K562 (cell line): Measurements from ENCODE around the gene PRSS50. TPM values are rescaled to one million over a fixed set of nuclear protein-coding genes. Genes with fewer than 3 reads are reported as not detected.

ENCODE experiments used
- ATAC-seq: fragments of 200-7000 bp; cut with Tn5 transposase; 3 replicates; pipeline ENCODE4 v1.9.1; 2020; ENCODE audit warnings: moderate library complexity
- BruUV-seq: library from RNA; stranded (reverse); fragments of 400-500 nt; replicated peaks from 2 replicates; lab custom pipeline; 2021; lab: Mats Ljungman, UMichigan
- CTCF ChIA-PET: fragments of 300-600 bp; formaldehyde crosslinking; extraction: SDS; loops from one replicate; lab custom pipeline; 2021; ENCODE audit warnings: low intra/inter-chr PET ratio; lab: Yijun Ruan, JAX
- POLR2A ChIA-PET: fragments of 300-600, 350-650 bp; sonication (Branson Sonifier 250); formaldehyde crosslinking; extraction: SDS; loops from one replicate; lab custom pipeline; 2021; ENCODE audit warnings: antibody characterized with exemption, inconsistent platforms; lab: Yijun Ruan, JAX
- DNase-seq, 4 experiments: peaks; one replicate each; pipeline versions ENCODE4 v3.0.0 to v3.0.0-alpha.2; 2011 to 2018; ENCODE audit warnings: low spot score in 3 of 4, mixed read lengths in 3 of 4; ENCODE audit errors: extremely low read depth in 1 of 4
- FAIRE-seq: peaks from 2 replicates; lab custom pipeline; 2011; peaks lifted over from hg19 to GRCh38; lab: Jason Lieb, UNC
- H2AFZ ChIP-seq: 2 replicates; pipeline ENCODE4 v1.6.0; 2011; ENCODE audit warnings: low read depth, low read length, control low read depth, inconsistent platforms
- H3K27ac ChIP-seq: fragments of 200-600 bp; 3 replicates; pipeline ENCODE4 v1.8.0; 2011; ENCODE audit warnings: low read depth, mild to moderate bottlenecking, control low read depth, inconsistent platforms, low read length, moderate library complexity, mixed read lengths; ENCODE audit errors: extremely low read depth
- H3K27me3 ChIP-seq, 2 experiments: fragments of 300-600 bp in 1 of 2; 2 replicates in 1 of 2; 3 replicates in 1 of 2; pipeline versions ENCODE4 v1.6.0 to v1.8.0; 2011; ENCODE audit warnings: inconsistent platforms in 2 of 2, low read length in 2 of 2, mild to moderate bottlenecking in 1 of 2, mixed read lengths in 1 of 2, moderate library complexity in 1 of 2; ENCODE audit not compliant: control insufficient read depth in 2 of 2, insufficient read depth in 2 of 2
- H3K36me3 ChIP-seq: fragments of 300-600 bp; 3 replicates; pipeline ENCODE4 v1.8.0; 2011; ENCODE audit warnings: mild to moderate bottlenecking, low read length, inconsistent platforms; ENCODE audit not compliant: control insufficient read depth, insufficient read depth
- H3K4me1 ChIP-seq, 2 experiments: fragments of 200-600 bp in 1 of 2; replicated peaks in 1 of 2; 2 replicates in 1 of 2; 3 replicates in 1 of 2; pipeline versions ENCODE4 v1.5.1 to v1.8.0; 2011; ENCODE audit warnings: inconsistent platforms in 2 of 2, low read length in 2 of 2, mild to moderate bottlenecking in 1 of 2, mixed read lengths in 1 of 2, moderate library complexity in 1 of 2; ENCODE audit not compliant: control insufficient read depth in 2 of 2, insufficient read depth in 2 of 2
- H3K4me2 ChIP-seq: 2 replicates; pipeline ENCODE4 v1.6.1; 2011; ENCODE audit warnings: low read length, control low read depth, inconsistent platforms, mixed read lengths; ENCODE audit not compliant: insufficient read depth
- H3K4me3 ChIP-seq: fragments of 200-600 bp; sonication (generic), shearing (Covaris generic); 2 replicates; pipeline ENCODE4 v1.5.1; 2016; ENCODE audit warnings: control low read depth, inconsistent platforms
- H3K79me2 ChIP-seq: fragments of 200-600 bp; 3 replicates; pipeline ENCODE4 v1.8.0; 2011; ENCODE audit warnings: low read length, inconsistent platforms; ENCODE audit not compliant: control insufficient read depth, insufficient read depth
- H3K9ac ChIP-seq, 2 experiments: 2 replicates each; pipeline versions ENCODE4 v1.6.0 to v1.6.1; 2011; ENCODE audit warnings: low read depth in 2 of 2, low read length in 2 of 2, control low read depth in 1 of 2, inconsistent platforms in 1 of 2, mild to moderate bottlenecking in 1 of 2, mixed read lengths in 1 of 2; ENCODE audit not compliant: insufficient read depth in 1 of 2
- H3K9me1 ChIP-seq: one replicate; pipeline ENCODE4 v1.6.0; 2011; ENCODE audit warnings: inconsistent platforms, mild to moderate bottlenecking, low read length, moderate library complexity; ENCODE audit not compliant: control insufficient read depth, insufficient read depth
- H3K9me3 ChIP-seq: replicated peaks from 2 replicates; pipeline ENCODE4 v1.5.1; 2011; ENCODE audit warnings: low read depth, low read length, inconsistent platforms; ENCODE audit not compliant: control insufficient read depth, insufficient read depth
- H4K20me1 ChIP-seq: replicated peaks from 2 replicates; pipeline ENCODE4 v1.6.1; 2011; ENCODE audit warnings: low read length, inconsistent platforms, mixed read lengths; ENCODE audit not compliant: control insufficient read depth, insufficient read depth
- HINFP ChIP-seq: fragments of 450-650 bp; conservative IDR thresholded peaks from 2 replicates; pipeline ENCODE4 v1.6.1; 2016; ENCODE audit warnings: missing genetic modification characterization, low read depth, mild to moderate bottlenecking, control low read depth, missing compliant biosample characterization
- MAX ChIP-seq: sonication (generic); formaldehyde crosslinking; IDR thresholded peaks from 2 replicates; pipeline ENCODE4 v1.9.0; 2022; ENCODE audit warnings: mild to moderate bottlenecking, missing genetic modification reagents
- PKNOX1 ChIP-seq: fragments of 450-650 bp; IDR thresholded peaks from 2 replicates; pipeline ENCODE4 v1.6.1; 2016
- RAD21 ChIP-seq, 2 experiments: fragments of 250-450 bp in 1 of 2; fragments of 450-650 bp in 1 of 2; sonication (Bioruptor Pico) in 1 of 2; formaldehyde crosslinking in 1 of 2; IDR thresholded peaks in 1 of 2; conservative IDR thresholded peaks in 1 of 2; 2 replicates each; pipeline versions ENCODE4 v1.4.0 to v1.8.0; 2020 to 2022; ENCODE audit warnings: mild to moderate bottlenecking in 2 of 2, moderate library complexity in 1 of 2
- REST ChIP-seq, 2 experiments: fragments of 450-650 bp; formaldehyde crosslinking in 1 of 2; IDR thresholded peaks; 2 replicates each; pipeline versions ENCODE4 v1.4.0 to v1.6.1; 2014 to 2020; ENCODE audit warnings: mild to moderate bottlenecking in 2 of 2, borderline replicate concordance in 1 of 2, low read depth in 1 of 2
- ZNF23 ChIP-seq: fragments of 250-450 bp; sonication (Bioruptor Pico); IDR thresholded peaks from 2 replicates; pipeline ENCODE4 v1.4.0; 2020; ENCODE audit warnings: mild to moderate bottlenecking
- WGBS: fragments of 100-300 bp; shearing (Covaris generic); methylation state at CpG from one replicate; pipeline ENCODE4 v1.1.6; 2016; ENCODE audit warnings: low coverage, mixed read lengths; ENCODE audit not compliant: insufficient coverage; ENCODE audit errors: missing lambda C conversion rate; 5-methylcytosine and 5-hydroxymethylcytosine counted together
- in situ Hi-C: fragments of 300-500 bp; cut with MboI; formaldehyde crosslinking; loops from 4 replicates; pipeline ENCODE4 v1.15.0; 2018; ENCODE audit warnings: inconsistent platforms, mixed read lengths
- intact Hi-C: fragments of 100-400 bp; cut with micrococcal nuclease; formaldehyde crosslinking; loops from 2 replicates; pipeline ENCODE4 v1.14.2; 2022
- polyA plus RNA-seq, 8 experiments: library from polyadenylated mRNA; depleted of rRNA in 4 of 8; stranded (reverse) in 5 of 8; unstranded in 3 of 8; fragments of >200 nt; fragmentation: Nextera tagmentation in 2 of 8; fragmentation: Illumina TruSeq in 1 of 8; extraction: Ambion mirVana in 2 of 8; extraction: Trizol in 1 of 8; gene quantifications; 2 replicates each; pipeline versions ENCODE4 v1.2.1 to v1.2.3, GENCODE V29; 2011 to 2014; ENCODE audit warnings: inconsistent platforms in 1 of 8, missing spikeins in 1 of 8
- total RNA-seq, 7 experiments: library from RNA; depleted of rRNA in 6 of 7; stranded (reverse); fragments of >200 nt in 6 of 7; fragmentation: Illumina TruSeq in 2 of 7; extraction: Trizol in 2 of 7; gene quantifications; 2 replicates each; pipeline versions ENCODE4 v1.2.1 to v1.2.3, GENCODE V29; 2011 to 2021; ENCODE audit warnings: low replicate concordance in 1 of 7

The PRSS50 gene
- total and polyA plus RNA-seq, 9 of the 15 experiments (the other 6 are each of a cell fraction or from before 2014, with no cell fraction given) = 0.01 TPM; not detected in 8

- WGBS = 4% methylated on average over 8 of the region's 8 CpGs
- Histone ChIP-seq H3K27me3 (peaks cover 18 to 97% of the 10 kb centered on the region in 2 experiments), H3K4me3 (no peak overlapping the region), H3K9me1 (no peaks in the 10 kb centered on the region), H2AFZ (no peak overlapping the region), H3K27ac (no peak overlapping the region), H3K4me2 (no peak overlapping the region), H4K20me1 (peaks cover 11% of the 10 kb centered on the region; the same call in 1 of the 2 replicates), H3K4me1 (no peaks in the 10 kb centered on the region), H3K79me2 (no peaks in the 10 kb centered on the region), H3K36me3 (no peaks in the 10 kb centered on the region), H3K9ac (no peak overlapping the region), H3K9me3 (no peaks in the 10 kb centered on the region)
- intact Hi-C loops = no loop called here
- in situ Hi-C loops = no loop called here
- peak; percentile 63 for ATAC-seq
- peak in 2 of 4 experiments; percentile 15 to 19 for DNase-seq
- CTCF ChIA-PET = no interaction called here
- POLR2A ChIA-PET = interaction anchor here (1.3 to 1.7 kb wide), 2 partner anchors 10 kb away, joined by 3 to 4 read pairs; no protein-coding TSS in a partner anchor
- BruUV-seq = no TSS peak
- peak; percentile 78 for FAIRE-seq
- TF ChIP-seq HINFP (tag) (no peak), REST (IDR thresholded peaks at IDR 0.05; ENCODE audit: borderline replicate concordance) (peak; percentile 62), REST (CRISPR knock-in tag; IDR thresholded peaks at IDR 0.05; ENCODE audit: low read depth) (no peak), ZNF23 (CRISPR knock-in tag) (no peak), PKNOX1 (peak; percentile 71), RAD21 (CRISPR knock-in tag; conservative IDR thresholded peaks at IDR 0.05 in 1 of 2, IDR thresholded peaks at IDR 0.05 in 1 of 2) (peak in 1 of 2 experiments; percentile 51; a peak in 2 of 4 replicates), MAX (CRISPR knock-in tag) (0 out of 2 replicates have a peak, but pooled peaks have one; percentile 37)
Observed at GRCh38 chr3:46663591-46664135, 54.0 kb downstream of the PRSS50 start.
